HG03439 (cell line): ENCODE measurements around the gene BLM.

Experiments used
- ATAC-seq: cut with Tn5 transposase; IDR thresholded peaks from one replicate; pipeline ENCODE4 v1.9.1; 2021; ENCODE audit warnings: mild to moderate bottlenecking, moderate library complexity; ENCODE audit not compliant: unreplicated experiment

BLM gene

DNA sequence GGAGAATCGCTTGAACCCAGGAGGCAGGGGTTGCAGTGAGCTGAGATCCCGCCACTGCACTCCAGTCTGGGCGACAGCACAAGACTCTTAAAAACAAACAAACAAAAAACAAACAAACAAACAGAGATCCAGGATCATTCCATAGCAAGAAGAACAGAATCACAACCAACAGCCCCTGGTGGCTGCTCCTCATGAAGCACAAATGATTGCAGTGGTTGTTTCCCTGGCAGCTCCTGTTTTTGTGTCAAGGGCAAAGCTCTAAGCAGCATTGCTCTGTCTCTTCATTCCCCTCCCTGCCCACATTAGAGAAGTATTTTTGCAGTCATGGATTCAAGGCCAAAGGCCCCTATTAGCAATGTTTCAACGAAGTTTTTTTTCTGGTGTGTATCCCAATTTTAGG lies 25.8 kb upstream of the BLM start:
- no peak for ATAC-seq

DNA sequence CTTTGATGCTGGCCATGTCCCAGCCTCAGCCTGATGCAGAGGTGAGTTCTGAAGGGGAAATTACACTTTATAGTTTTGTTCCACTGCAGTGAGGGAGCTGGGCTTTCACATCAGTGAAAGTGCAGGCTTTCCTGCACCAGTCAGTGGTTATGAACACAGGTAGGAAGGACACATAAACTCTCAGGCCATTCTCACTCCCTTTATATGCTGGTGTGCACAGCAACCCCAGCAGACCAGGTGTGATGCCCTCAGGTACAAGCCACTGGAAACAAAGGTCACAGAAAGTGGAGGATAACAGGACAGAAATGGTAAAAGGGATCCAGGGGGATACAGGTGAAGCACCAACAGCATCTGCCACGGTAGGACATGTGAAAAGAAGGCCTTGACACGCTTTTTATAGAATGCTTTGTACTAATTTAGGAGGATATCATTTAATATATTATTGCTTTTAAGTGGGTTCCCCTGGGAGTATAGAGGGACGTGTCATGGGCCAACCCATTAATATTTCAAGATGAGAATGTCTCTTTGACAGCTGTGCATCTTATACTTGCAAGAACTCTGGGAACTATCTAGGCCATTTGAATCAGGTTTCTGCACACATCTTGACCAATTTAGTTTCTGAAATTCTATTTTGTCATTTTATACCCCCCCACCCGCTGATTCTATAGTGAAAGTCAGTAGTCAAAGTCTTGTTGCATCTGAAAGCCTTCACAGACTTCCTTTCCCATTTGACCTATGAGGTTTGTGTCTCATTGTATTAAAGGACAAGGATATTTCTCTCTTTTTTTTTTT lies 25.0 kb upstream of the BLM start:
- no peak for ATAC-seq

DNA sequence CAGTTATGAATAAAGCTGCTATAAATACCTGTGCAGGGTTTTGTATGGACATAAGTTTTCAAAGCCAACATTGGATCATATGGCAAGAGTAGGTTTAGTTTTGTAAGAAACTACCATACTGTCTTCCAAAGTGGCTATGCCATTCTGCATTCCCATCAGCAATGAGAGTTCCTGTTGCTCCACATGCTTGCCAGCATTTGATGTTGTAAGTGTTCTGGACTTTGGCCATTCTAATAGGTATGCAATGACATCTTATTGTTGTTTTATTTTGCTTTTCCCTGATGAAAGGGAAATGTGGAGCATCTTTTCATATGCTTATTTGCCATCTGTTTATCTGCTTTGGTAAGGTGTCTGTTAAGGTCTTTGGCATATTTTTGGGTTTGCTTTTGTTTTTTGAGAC lies 22.2 kb upstream of the BLM start:
- no peak for ATAC-seq

DNA sequence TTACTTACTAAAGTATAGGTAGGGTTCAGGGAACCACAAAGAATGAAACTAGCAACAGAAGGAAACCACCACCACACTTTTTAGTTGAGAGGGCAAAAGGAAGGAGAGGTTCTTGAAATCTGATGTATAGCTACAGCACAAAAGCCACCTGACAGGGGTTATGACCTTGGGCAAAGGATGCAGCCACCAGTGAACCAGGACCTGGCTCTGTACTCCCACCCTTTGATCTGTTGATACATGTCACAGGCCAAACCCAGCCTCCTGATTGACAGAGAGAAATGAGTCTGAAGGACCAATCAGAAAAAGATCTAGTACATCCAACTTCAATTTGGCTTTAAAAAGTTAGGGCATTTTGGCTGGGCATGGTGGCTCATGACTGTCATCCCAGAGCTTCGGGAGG lies 20.0 kb upstream of the BLM start:
- ATAC-seq: no peak

DNA sequence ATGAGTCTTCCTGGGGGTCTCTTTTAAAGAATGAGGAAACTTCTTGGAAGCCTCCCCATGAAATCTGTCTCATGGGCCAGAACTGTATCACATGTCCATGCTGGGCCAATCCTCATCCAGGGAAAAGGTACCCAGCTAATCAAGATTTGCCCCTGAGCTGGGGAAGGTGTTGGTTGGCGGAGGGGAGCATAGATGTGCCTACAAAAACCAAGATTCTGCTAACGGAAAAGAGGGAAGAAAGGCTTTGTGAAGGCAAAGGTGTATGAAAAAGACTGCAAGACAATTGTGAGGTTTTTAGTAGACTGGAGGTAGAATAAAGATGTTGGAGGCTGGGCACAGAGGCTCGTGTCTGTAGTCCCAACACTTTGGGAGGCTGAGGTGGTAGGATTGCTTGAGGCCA lies 18.5 kb upstream of the BLM start:
- no peak for ATAC-seq

DNA sequence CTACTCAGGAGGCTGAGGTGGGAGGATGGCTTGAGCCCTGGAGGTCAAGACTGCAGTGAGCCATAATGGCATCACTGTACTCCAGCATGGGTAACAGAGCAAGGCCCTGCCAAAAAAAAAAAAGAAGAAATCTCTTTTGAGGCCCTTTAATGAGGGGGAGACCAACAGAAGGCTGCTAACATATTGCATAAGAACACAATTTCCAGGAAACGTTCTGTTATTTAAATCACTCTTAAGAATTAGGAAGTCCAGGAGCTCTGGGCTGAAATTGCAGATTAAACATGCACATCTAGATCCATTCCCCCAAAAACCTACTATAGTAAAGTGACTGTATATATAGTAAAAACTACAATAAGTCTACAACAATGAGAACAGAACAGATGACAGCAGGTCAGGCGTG lies 16.1 kb upstream of the BLM start:
- no peak for ATAC-seq

DNA sequence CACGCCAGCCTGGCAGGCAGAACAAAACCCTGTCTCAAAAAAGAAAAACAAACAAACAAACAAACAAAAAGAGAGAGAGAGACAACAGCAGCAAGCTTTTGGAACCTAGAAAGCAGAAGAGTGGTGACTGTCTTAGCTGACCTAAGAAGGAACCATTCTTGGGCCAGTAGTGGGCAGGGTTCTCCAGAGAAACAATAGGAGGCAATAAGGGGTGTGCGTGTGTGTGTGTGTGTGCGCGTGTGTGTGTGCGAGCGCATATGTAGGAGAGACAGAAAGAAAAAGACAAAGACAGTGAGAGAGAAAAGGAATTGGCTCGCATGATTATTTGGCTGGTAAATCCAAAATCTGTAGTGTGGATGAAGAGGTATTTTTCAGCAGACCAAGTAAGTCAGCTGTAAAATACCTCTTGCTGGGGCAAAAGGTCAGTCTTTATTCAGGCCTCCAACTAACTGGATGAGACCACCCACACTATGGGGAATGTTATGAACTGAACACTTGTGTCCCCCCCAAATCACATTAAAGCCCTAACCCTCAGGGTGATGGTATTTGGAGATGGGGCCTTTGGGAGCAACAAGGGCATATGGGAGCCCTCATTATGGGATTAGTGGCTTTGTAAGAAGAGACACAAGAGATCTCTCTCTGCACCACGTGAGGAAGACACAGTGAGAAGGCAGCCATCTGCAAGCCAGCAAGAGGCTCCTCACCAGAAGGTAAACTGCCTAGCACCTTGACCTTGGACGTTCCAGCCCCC lies 15.1 kb upstream of the BLM start:
- ATAC-seq: no peak

DNA sequence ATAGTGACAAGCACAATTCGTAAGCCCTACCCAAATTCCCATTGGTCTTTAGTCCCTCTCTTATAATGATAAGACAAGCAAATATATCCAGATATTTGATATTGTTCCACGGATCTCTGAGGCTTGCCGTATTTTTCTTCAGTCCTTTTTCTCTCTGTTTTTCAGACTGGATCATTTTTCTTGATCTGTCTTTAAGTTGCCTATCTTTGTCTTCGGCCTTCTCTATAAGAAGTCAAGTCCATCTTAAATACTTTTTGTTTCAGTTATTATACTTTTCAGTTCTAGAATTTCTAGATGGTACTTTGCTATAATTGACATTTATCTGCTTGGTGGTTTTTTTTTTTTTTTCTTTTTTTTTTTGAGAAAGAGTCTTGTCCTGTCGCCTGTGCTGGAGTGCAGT lies 13.7 kb upstream of the BLM start:
- no peak for ATAC-seq

DNA sequence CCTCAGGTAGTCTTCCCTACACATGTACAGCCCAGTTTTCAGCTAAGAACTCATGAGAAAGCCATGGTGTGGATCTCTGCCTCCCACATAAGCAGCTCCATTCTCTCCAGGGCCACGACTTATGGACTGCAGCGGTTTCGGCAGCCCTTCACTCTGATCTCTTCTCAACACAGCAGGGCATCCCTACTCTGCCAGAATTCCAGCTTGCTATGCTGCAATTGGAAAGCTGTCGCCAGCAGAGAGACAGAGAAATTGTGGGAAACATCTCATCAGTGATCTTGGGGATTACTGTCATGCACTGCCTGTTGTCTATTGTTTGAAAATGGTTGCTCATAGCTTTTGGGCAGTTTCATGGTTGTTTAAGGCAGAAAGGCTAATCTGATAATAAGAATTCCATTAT lies 11.9 kb upstream of the BLM start:
- ATAC-seq: no peak

DNA sequence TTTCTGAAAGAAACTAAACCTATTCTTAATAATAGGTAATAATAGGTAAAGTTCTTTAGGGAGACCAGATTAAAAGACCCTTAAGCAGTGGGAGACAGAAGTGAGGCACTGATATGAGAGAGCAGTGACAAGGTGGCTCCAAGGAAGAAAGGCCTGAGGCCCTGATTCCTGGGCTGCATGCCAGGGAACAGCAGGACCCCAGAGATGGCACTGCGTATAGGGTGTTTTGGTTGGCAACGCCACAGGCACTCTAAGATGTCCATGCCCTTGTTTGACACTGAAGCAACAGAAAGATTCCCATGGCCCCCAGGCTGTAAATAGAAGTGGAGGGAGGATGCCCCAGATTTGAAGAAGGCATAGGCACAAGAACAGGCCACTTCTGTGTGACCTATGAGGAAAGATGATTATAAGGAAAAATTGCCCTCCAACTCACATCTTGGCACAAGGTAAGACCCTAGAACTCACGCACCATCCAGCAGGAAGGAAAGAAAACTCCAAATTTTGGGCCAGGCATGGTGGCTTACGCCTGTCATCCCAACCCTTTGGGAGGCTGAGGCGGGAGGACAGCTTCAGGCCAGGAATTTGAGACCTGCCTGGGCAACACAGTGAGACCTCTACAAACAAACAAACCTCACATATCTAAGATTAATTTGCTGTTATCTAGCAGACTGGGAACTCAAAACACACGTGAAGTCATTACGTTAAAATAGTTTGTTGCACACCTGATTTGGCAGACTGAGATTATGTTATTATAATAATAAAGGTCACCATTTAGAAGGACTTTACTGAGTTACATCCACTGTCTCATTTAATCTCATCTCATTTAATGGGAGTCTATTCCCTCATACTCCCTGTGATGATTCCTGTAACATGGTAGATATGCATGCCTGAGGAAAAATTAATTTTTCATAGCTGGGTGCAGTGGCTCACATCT lies 10.5 kb upstream of the BLM start:
- ATAC-seq: no peak

DNA sequence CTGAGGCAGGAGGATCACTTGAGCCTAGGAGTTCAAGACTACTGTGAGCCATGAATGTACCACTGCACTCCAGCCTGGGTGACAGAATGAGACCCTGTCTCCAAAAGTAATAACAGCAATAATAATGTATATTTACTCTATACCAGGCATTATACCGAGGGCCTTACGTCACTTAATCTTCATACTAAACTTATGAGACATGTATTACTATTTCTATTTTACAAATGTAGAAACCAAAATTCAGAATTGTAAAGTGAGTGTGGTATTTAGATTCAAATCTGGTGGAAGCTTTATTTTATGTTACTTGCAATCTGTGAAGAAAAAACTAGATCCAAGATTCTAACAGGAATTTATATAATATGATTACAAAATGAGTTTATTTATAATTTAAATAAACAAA lies 9.7 kb upstream of the BLM start:
- no peak for ATAC-seq

DNA sequence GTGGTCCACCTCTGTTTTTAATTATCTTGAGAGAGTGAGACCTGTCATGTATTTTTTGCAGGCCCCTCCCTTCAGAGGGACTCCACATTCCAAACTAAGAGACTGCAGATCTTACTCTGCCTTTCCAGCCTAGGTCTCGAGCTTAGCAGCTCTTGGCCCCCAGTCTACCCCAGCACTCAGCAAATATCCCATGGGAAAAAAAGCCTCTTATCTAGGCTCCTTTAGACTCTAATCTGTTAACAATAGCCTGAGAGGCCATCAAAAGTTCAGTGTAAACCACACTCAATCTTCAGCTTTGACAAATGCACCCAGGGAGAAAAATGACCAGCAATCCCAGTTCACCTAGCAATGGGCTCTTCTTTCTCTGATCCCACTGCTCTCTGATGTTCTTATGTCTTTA lies 8.6 kb upstream of the BLM start:
- ATAC-seq: no peak

DNA sequence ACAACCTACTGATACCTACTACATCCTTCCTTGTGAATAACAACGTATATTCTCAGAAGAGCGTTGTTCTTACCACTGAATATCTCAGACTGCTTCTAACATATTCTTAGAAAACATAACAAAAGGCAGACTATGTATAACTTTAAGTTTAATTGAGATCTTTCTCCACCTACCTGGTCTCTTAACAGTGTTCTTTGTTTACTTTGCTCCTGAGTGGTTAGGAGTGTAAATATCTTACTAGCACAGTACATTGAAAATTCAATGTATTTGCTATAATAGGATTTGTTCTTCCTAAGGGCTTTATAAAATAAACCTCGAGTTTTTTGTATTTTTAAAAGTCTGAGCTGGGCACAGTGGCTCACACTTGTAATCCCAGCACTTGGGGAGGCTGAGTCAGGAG lies 7.9 kb upstream of the BLM start:
- no peak for ATAC-seq

DNA sequence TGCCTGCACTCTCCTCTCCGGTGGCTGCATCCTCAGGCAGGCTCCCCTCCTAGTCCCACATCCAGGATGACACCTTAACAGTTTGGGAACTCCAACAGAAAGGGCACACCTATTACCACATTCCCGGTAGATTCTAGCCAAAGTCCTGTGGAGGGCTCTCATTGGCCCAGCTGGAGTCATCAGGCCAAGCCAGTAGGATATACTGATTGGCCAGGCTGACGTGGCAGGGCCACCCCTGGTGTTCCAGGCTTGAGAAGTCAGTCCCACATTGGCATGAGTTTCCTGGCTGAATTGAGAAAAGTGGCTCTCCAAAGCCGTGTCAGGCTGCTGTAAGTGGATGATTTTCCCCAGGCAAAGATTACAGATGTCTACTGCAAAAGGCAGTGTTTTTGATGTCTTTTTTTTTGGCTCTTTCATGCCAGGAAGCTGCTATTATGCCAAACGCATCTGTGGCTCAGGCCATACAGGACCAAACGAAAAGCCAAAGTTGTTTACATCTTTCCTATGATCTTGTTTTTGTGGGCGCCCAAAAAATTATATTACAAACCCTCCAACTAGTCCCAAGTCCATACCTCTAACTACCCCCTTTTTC lies 6.6 kb upstream of the BLM start:
- ATAC-seq: no peak

DNA sequence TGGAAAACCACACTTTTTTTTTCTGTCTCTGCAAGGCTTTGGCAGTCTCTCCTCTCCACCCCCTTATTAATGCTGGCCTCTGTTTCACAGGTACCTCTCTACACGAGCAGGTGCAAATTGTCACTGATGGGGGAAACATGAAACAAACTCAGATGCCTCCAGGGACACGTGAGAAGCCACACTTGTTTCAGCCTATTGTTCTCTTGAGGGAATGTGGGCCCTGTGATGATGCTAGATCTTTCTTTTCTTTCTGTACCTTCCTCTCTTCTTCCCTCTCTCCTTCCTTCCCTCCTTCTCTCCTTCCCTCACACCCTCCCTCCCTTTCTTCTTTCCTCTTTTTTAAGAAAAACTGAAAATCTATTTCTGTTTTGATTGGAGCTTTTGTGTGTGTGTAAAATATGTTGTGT lies 5.7 kb upstream of the BLM start:
- ATAC-seq: no peak

DNA sequence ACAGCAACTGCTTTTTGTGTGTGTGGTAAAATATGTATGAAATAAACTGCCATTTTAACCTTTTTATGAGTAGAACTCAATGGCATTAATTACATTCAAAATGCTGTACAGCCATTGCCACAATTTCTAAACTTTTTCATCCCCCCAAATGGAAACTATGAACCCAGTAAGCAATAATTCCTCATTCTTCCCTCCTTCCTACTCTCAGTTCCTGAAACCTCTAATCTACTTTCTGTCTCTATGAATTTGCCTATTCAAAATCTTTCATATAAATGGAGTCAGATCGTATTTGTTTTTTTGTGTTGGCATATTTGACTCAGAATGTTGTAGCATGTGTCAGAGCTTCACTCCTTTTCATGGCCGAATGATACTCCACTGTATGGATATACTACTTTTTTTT lies 5.3 kb upstream of the BLM start:
- ATAC-seq: no peak

DNA sequence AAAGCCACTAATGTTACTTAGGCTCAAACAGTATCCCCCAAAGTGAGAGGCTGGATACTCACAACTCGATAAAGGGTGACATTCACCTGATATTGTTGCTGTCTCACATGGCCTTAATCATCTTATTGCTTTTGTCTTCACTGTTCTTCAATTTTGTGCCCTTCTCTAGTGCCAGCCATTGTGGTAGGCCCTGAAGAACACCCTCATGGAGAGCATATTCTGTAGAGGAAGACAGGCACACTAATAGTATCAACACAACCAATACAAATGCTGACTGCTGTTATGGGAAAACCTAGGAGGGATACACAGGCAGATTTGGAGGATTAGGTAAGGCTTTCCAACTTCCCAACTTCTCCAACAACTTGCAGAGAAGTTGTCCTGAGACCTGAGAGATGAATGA lies 4.1 kb upstream of the BLM start:
- no peak for ATAC-seq

DNA sequence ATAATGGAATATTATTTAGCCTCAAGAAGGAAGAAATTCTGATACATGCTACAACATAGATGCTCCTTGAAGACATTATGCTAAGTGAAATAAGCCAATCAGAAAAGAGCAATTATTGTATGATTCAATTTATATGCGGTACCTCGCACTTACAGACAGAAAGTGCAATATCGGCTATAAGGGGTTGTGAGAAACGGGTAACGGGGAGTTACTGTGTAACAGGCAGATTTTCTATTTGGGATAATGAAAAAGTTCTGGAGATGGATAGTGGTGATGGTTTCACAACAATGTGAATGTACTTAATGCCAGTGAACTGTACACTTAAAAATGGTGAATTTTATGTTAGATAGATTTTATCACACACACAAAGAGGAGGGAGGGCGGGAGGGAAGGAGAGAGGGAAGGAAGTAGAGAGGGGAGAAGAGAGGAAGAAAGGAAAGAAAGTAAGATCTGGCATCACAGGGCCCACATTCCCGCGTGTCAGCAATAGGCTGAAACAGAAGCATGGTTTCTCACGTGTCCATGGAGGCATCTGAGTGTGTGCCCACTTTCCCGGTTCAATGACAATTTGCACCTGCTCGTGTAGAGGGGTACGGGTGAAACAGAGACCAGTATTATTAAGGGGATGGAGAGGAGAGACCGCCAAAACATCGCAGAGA lies 700 bp upstream of the BLM start:
- no peak for ATAC-seq

DNA sequence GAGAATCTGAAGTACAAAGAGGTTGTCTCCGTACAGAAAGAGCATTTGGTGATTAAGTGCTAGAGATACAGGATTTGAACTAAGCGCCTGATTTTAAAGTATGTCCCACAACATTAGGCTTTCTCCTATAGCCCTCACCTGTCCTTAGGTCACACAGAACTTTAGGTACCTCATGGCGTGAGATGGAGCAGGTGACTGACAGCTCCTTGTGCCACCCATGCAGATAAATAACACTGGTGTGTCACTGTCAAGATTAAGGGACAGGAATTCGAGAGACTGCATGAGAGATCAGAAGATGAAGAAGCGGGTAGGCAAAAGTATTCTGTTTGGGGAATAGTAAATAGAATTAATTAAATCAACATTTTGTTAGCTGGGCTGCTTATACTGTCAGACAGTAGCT lies 1.1 kb downstream of the BLM start:
- ATAC-seq: no peak

DNA sequence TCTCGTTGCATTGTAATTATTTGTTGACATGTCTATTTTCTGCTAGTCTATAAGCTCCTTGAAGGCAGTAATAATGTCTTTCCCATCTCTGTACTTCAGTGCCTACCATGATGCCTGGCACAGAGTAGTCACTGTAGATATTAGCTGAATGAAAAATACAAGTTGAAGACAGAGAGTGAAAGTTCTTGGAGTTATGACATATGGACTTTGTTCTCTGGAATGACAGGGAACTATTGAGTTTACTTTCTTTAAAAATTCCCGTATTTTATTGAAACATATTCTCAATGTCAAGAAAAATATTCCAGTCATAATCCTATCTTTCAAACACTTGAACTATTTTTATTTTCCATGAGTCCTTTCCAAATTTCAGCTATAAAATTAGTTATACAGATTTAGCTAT lies 3.0 kb downstream of the BLM start:
- no peak for ATAC-seq

DNA sequence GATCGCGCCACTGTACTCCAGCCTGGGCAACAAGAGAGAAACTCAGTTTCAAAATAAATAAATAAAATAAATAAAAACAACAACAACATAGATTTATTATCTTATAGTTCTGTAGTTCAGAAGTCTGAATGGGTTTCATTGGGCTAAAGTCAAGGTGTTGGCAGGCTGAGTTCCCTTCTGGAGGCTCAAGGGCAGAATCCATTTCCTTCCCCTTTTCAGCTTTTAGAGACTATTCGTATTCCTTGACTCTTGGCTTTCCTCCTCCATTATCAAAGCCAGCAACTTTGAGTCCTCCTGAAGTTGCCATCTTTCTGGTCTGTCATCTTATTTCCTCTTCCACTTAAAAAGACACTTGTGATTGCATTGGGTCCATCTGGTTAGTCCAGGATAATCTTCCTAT lies 12.1 kb downstream of the BLM start:
- ATAC-seq: no peak
